Lower leg skin (tissue), 3 donors: ENCODE measurements around the gene RPL41.

ENCODE experiments used
- POLR2A ChIP-seq, 2 donors: fragments of 450-650 bp; IDR thresholded peaks; one replicate each; pipeline ENCODE4 v1.6.1; 2016 to 2017; ENCODE audit warnings: antibody characterized with exemption in 2 of 2, mild to moderate bottlenecking in 1 of 2, moderate library complexity in 1 of 2
- TF ChIP-seq, protein P1 (sequence below), 3 donors: fragments of 450-650 bp; IDR thresholded peaks; one replicate each; pipeline ENCODE4 v1.5.1; 2016; ENCODE audit warnings: antibody characterized with exemption in 3 of 3, mild to moderate bottlenecking in 3 of 3, moderate library complexity in 2 of 3

DNA sequence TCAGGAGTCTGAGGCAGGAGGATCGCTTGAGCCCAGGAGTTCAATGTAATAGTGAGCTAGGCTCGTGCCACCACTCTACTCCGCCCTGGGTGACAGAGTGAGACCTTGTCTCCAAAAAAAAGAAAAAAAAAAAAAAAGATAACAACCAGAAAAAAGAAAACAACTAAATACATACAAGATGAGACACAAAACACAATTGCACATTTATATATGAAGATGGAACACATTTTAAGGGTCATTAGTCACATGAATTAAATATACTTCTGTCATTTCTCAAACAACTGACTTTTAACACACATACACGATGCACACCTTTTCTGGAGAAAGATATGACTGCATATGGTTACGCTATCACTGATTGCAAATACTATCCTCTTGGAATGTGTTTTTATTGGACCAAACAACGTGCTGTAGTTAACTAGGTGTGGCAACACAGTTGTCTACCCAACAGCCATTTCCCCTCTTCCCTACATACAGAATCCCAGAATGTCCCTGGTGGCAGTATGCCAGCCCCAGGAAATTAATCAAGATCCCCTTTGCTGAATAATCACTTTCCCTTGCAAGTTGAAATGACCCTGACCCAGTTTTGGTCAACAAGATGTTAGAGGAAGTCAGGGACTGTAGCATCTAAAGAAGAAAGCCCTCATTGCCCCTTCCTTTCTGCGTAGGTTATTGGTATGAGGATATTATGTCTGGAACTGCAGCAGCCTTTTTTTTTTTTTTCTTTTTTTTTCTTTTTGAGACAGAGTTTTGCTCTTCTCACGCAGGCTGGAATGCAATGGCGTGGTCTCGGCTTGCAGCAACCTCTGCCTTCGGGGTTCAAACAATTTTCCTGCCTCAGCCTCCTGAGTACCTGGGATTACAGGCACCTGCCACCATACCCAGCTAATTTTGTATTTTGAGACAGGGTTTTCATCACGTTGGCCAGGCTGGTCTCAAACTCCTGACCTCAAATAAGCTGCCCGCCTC lies 30.3 kb downstream of the RPL41 start:
- TF ChIP-seq POLR2A (IDR thresholded peaks at IDR 0.05): no peak
- TF ChIP-seq, protein P1, sequence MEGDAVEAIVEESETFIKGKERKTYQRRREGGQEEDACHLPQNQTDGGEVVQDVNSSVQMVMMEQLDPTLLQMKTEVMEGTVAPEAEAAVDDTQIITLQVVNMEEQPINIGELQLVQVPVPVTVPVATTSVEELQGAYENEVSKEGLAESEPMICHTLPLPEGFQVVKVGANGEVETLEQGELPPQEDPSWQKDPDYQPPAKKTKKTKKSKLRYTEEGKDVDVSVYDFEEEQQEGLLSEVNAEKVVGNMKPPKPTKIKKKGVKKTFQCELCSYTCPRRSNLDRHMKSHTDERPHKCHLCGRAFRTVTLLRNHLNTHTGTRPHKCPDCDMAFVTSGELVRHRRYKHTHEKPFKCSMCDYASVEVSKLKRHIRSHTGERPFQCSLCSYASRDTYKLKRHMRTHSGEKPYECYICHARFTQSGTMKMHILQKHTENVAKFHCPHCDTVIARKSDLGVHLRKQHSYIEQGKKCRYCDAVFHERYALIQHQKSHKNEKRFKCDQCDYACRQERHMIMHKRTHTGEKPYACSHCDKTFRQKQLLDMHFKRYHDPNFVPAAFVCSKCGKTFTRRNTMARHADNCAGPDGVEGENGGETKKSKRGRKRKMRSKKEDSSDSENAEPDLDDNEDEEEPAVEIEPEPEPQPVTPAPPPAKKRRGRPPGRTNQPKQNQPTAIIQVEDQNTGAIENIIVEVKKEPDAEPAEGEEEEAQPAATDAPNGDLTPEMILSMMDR (IDR thresholded peaks at IDR 0.05): no peak
